SJSA1 (cell line): ENCODE data around the gene CYTL1. TPM values are rescaled to one million over a fixed set of nuclear protein-coding genes. Genes with fewer than 3 reads are reported as not detected.
A peak's percentile ranks its signal among the peaks of the same experiment; 100 is the strongest.
"Not testable (repeated sequence)": the region's sequence is repeated elsewhere in the genome, so short reads cannot be mapped to it uniquely, and the experiment has no call there.

Experiments used
- DNase-seq, 2 experiments: peaks; one replicate each; pipeline ENCODE4 v3.0.0-alpha.2; 2015 to 2020; ENCODE audit warnings: low spot score in 2 of 2, low read depth in 1 of 2
- H3K27ac ChIP-seq: fragments of 250-450 bp; sonication (Bioruptor Pico); 2 replicates; pipeline ENCODE4 v1.5.1; 2020; ENCODE audit warnings: mild to moderate bottlenecking, moderate library complexity
- H3K27me3 ChIP-seq: fragments of 250-450 bp; sonication (Bioruptor Pico); replicated peaks from 2 replicates; pipeline ENCODE4 v1.5.1; 2020; ENCODE audit warnings: mild to moderate bottlenecking, moderate library complexity
- H3K36me3 ChIP-seq: fragments of 250-450 bp; sonication (Bioruptor Pico); 2 replicates; pipeline ENCODE4 v1.5.1; 2020; ENCODE audit warnings: mild to moderate bottlenecking
- H3K4me1 ChIP-seq: fragments of 250-450 bp; sonication (Bioruptor Pico); replicated peaks from 2 replicates; pipeline ENCODE4 v1.6.1; 2021; ENCODE audit warnings: mild to moderate bottlenecking
- H3K4me3 ChIP-seq: fragments of 250-450 bp; sonication (Bioruptor Pico); 2 replicates; pipeline ENCODE4 v1.5.1; 2020; ENCODE audit warnings: mild to moderate bottlenecking
- H3K9me3 ChIP-seq: fragments of 250-450 bp; sonication (Bioruptor Pico); replicated peaks from 2 replicates; pipeline ENCODE4 v1.5.1; 2020; ENCODE audit warnings: mild to moderate bottlenecking
- total RNA-seq: library from RNA; depleted of rRNA; stranded (reverse); fragments of >200 nt; shearing (Covaris generic); gene quantifications from 2 replicates; pipeline ENCODE4 v1.2.3, GENCODE V29; 2014

The CYTL1 gene
- total RNA-seq, 1 experiment from 2014 or later = 0.76 TPM

GRCh38 chr4:5003372-5003857 lies 15.8 kb downstream of the CYTL1 start:
- H3K36me3 ChIP-seq = no peaks in the 10 kb centered on the region
- no peaks in the 10 kb centered on the region for H3K9me3 ChIP-seq
- no peak overlapping the region for H3K27ac ChIP-seq
- DNase-seq = no peak
- no peaks in the 10 kb centered on the region for H3K4me1 ChIP-seq
- no peaks in the 10 kb centered on the region for H3K27me3 ChIP-seq
- no peak overlapping the region for H3K4me3 ChIP-seq

GRCh38 chr4:5001641-5002040 lies 17.6 kb downstream of the CYTL1 start:
- not testable (repeated sequence) for H3K9me3 ChIP-seq, H3K4me3 ChIP-seq, H3K36me3 ChIP-seq, H3K27me3 ChIP-seq, H3K4me1 ChIP-seq, H3K27ac ChIP-seq, DNase-seq

- not testable (repeated sequence) for H3K4me1 ChIP-seq, H3K27me3 ChIP-seq, H3K27ac ChIP-seq, H3K9me3 ChIP-seq, H3K4me3 ChIP-seq, DNase-seq, H3K36me3 ChIP-seq
Measured at GRCh38 chr4:4996935-4997334, 22.3 kb downstream of the CYTL1 start.

- Histone ChIP-seq H3K27me3 (no peaks in the 10 kb centered on the region), H3K4me3 (no peak overlapping the region), H3K9me3 (no peaks in the 10 kb centered on the region), H3K36me3 (no peaks in the 10 kb centered on the region), H3K4me1 (no peaks in the 10 kb centered on the region), H3K27ac (no peak overlapping the region)
- DNase-seq = no peak
Measured at GRCh38 chr4:4995908-4996265, 23.4 kb downstream of the CYTL1 start.

- no peaks in the 10 kb centered on the region for H3K36me3 ChIP-seq
- no peaks in the 10 kb centered on the region for H3K27me3 ChIP-seq
- H3K4me3 ChIP-seq = no peak overlapping the region
- no peaks in the 10 kb centered on the region for H3K9me3 ChIP-seq
- H3K4me1 ChIP-seq = no peaks in the 10 kb centered on the region
- peak; percentile 25 to 53 for DNase-seq
- no peak overlapping the region for H3K27ac ChIP-seq
Measured at GRCh38 chr4:4995103-4995907, 24.0 kb downstream of the CYTL1 start.

- Histone ChIP-seq H3K9me3 (no peaks in the 10 kb centered on the region), H3K27me3 (no peaks in the 10 kb centered on the region), H3K4me3 (no peak overlapping the region), H3K36me3 (no peaks in the 10 kb centered on the region), H3K27ac (no peak overlapping the region), H3K4me1 (no peaks in the 10 kb centered on the region)
- no peak for DNase-seq
Measured at GRCh38 chr4:4994312-4995097, 24.8 kb downstream of the CYTL1 start.

GRCh38 chr4:4992833-4993232 lies 26.4 kb downstream of the CYTL1 start:
- Histone ChIP-seq H3K4me1 (no peaks in the 10 kb centered on the region), H3K4me3 (no peak overlapping the region), H3K27ac (no peak overlapping the region), H3K9me3 (no peaks in the 10 kb centered on the region), H3K36me3 (no peaks in the 10 kb centered on the region), H3K27me3 (no peaks in the 10 kb centered on the region)
- DNase-seq = no peak

GRCh38 chr4:4991541-4992099 lies 27.6 kb downstream of the CYTL1 start:
- Histone ChIP-seq H3K36me3 (no peaks in the 10 kb centered on the region), H3K4me3 (no peak overlapping the region), H3K27me3 (no peaks in the 10 kb centered on the region), H3K9me3 (no peaks in the 10 kb centered on the region), H3K4me1 (no peaks in the 10 kb centered on the region), H3K27ac (no peak overlapping the region)
- DNase-seq = no peak

GRCh38 chr4:4990857-4991540 lies 28.3 kb downstream of the CYTL1 start:
- DNase-seq = no peak
- H3K27ac ChIP-seq = no peak overlapping the region
- no peaks in the 10 kb centered on the region for H3K9me3 ChIP-seq
- H3K36me3 ChIP-seq = no peaks in the 10 kb centered on the region
- H3K4me3 ChIP-seq = no peak overlapping the region
- H3K27me3 ChIP-seq = no peaks in the 10 kb centered on the region
- H3K4me1 ChIP-seq = no peaks in the 10 kb centered on the region

- Histone ChIP-seq H3K4me3 (no peak overlapping the region), H3K27ac (no peak overlapping the region), H3K27me3 (no peaks in the 10 kb centered on the region), H3K9me3 (no peaks in the 10 kb centered on the region), H3K36me3 (no peaks in the 10 kb centered on the region), H3K4me1 (no peaks in the 10 kb centered on the region)
- no peak for DNase-seq
Measured at GRCh38 chr4:4990329-4990728, 28.9 kb downstream of the CYTL1 start.

GRCh38 chr4:4989083-4989622 lies 30.1 kb downstream of the CYTL1 start:
- no peaks in the 10 kb centered on the region for H3K27me3 ChIP-seq
- H3K9me3 ChIP-seq = no peaks in the 10 kb centered on the region
- no peak overlapping the region for H3K4me3 ChIP-seq
- H3K36me3 ChIP-seq = no peaks in the 10 kb centered on the region
- no peak overlapping the region for H3K27ac ChIP-seq
- H3K4me1 ChIP-seq = no peaks in the 10 kb centered on the region
- DNase-seq = no peak

GRCh38 chr4:4987656-4988055 lies 31.6 kb downstream of the CYTL1 start:
- no peaks in the 10 kb centered on the region for H3K27me3 ChIP-seq
- no peak for DNase-seq
- H3K36me3 ChIP-seq = no peaks in the 10 kb centered on the region
- H3K4me3 ChIP-seq = no peak overlapping the region
- no peaks in the 10 kb centered on the region for H3K4me1 ChIP-seq
- H3K27ac ChIP-seq = no peak overlapping the region
- H3K9me3 ChIP-seq = no peaks in the 10 kb centered on the region

- H3K4me1 ChIP-seq = no peaks in the 10 kb centered on the region
- no peaks in the 10 kb centered on the region for H3K27me3 ChIP-seq
- no peak overlapping the region for H3K27ac ChIP-seq
- H3K9me3 ChIP-seq = no peaks in the 10 kb centered on the region
- H3K4me3 ChIP-seq = no peak overlapping the region
- DNase-seq = no peak
- no peaks in the 10 kb centered on the region for H3K36me3 ChIP-seq
Measured at GRCh38 chr4:4986841-4987240, 32.4 kb downstream of the CYTL1 start.
